H1 (cell line): ENCODE results near the gene FOXO6. TPM values are rescaled to one million over a fixed set of nuclear protein-coding genes. Genes with fewer than 3 reads are reported as not detected.
A peak's percentile ranks its signal among the peaks of the same experiment; 100 is the strongest.

ENCODE experiments used
- RFX5 ChIP-seq: IDR thresholded peaks from 2 replicates; pipeline ENCODE4 v1.6.1; 2011; ENCODE audit warnings: low read depth, low read length, improper control_type of control experiment, borderline replicate concordance
- SIX5 ChIP-seq: IDR thresholded peaks from 2 replicates; pipeline ENCODE4 v1.6.1; 2011; ENCODE audit warnings: mild to moderate bottlenecking, low read depth, low read length
- SUZ12 ChIP-seq: fragments of 200-600 bp; sonication (generic); IDR thresholded peaks from 2 replicates; pipeline ENCODE4 v1.6.1; 2012; ENCODE audit warnings: mild to moderate bottlenecking, inconsistent platforms, low read length, moderate library complexity, mixed read lengths
- polyA plus RNA-seq, 7 experiments: library from polyadenylated mRNA; depleted of rRNA in 3 of 7; stranded (reverse) in 5 of 7; unstranded in 2 of 7; fragments of >200 nt in 5 of 7; fragments of 200-250 nt in 2 of 7; gene quantifications; 1 replicate in 5 of 7; 2 replicates in 1 of 7; 4 replicates in 1 of 7; pipeline versions ENCODE4 v1.2.1 to v1.2.3, GENCODE V29; 2011 to 2013; ENCODE audit warnings: missing spikeins in 2 of 7, mixed read lengths in 2 of 7
- total RNA-seq: library from RNA; stranded (reverse); fragmentation: NEBNext Ultra II Directional; extraction: Animal tissue kit (Norgen Biotek cat#: 25700); gene quantifications from 2 replicates; pipeline ENCODE4 v1.2.1, GENCODE V29; 2021
- TF ChIP-seq, protein P1 (sequence below), 3 experiments: IDR thresholded peaks; 1 replicate in 2 of 3; 2 replicates in 1 of 3; pipeline versions ENCODE4 v1.5.1 to v1.6.1; 2011; ENCODE audit warnings: low read length in 3 of 3, mild to moderate bottlenecking in 3 of 3, inconsistent platforms in 2 of 3, low read depth in 1 of 3, moderate library complexity in 1 of 3; ENCODE audit not compliant: insufficient read depth in 1 of 3; ENCODE audit errors: control extremely low read depth in 1 of 3

The FOXO6 gene
- total and polyA plus RNA-seq, 2 of the 8 experiments (the other 6 are each of a cell fraction or from before 2014, with no cell fraction given), result 0.59 to 3.0 TPM

DNA sequence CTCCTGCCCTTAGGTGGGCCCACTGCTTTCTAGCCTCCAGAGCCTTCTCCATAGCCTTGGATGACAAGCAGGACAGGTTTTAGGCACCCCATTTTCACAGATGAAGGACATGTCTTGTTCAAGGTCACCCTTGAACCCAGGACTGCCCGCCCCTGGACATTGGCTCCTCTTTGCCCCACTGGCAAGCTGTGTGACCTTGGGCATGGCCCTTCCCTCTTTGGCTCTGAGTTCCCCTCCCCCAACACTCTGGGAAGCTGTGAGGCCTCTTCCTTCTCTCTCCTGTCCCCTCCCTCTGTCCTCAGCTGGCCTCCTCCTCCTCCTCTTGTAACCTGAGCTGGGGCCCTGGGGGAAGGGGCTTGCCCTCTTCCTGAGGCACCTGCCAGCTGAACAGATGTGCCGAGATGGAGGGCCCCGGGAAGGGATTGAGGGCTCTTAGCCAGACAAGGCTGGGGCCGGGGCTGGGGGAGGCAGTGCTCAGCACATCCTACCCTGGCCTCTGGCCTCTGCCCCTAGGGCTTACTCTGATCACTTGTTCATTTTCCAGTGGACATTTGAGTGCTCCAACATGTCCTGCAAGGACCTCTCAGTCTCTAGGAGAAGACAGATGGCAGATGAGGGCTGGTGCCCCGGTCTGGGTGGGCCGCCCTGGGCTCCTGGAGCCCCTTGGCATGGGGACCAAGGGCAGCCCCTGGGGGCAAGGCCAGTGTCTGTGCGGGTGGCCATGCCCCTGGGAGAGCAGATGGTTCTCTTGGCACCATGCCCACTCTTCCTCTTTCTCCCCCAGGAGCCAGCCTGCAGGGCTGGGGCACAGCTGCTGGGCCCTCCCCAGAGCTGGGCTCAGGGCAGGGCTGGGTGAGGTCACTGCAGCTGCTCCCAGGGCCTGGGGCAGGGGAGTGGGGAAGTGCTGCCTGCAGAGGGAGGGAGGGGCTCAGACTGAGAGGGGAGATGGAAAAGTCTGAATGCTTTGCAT is 10.7 kb downstream of the FOXO6 start (continued):
- TF ChIP-seq, protein P1, sequence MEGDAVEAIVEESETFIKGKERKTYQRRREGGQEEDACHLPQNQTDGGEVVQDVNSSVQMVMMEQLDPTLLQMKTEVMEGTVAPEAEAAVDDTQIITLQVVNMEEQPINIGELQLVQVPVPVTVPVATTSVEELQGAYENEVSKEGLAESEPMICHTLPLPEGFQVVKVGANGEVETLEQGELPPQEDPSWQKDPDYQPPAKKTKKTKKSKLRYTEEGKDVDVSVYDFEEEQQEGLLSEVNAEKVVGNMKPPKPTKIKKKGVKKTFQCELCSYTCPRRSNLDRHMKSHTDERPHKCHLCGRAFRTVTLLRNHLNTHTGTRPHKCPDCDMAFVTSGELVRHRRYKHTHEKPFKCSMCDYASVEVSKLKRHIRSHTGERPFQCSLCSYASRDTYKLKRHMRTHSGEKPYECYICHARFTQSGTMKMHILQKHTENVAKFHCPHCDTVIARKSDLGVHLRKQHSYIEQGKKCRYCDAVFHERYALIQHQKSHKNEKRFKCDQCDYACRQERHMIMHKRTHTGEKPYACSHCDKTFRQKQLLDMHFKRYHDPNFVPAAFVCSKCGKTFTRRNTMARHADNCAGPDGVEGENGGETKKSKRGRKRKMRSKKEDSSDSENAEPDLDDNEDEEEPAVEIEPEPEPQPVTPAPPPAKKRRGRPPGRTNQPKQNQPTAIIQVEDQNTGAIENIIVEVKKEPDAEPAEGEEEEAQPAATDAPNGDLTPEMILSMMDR (IDR thresholded peaks at IDR 0.05; ENCODE audit: control extremely low read depth in 1 of 3, insufficient read depth in 1 of 3, low read depth in 1 of 3, low read length in 3 of 3), result no peak
- TF ChIP-seq SUZ12, result no peak; the same call in 1 of the 2 replicates
- TF ChIP-seq SIX5, result peak; percentile 49; the same call in 1 of the 2 replicates
- no peak for TF ChIP-seq RFX5
